HCT116 (cell line): ENCODE results near the gene SCGB1D2. TPM values are rescaled to one million over a fixed set of nuclear protein-coding genes. Genes with fewer than 3 reads are reported as not detected.

Source experiments
- ATAC-seq: fragments of 200-7000 bp; cut with Tn5 transposase; 2 replicates; pipeline ENCODE4 v1.9.1; 2020; ENCODE audit warnings: mild to moderate bottlenecking, moderate library complexity
- BruUV-seq: library from RNA; stranded (reverse); fragments of 400-500 nt; replicated peaks from 2 replicates; lab custom pipeline; 2021; lab: Mats Ljungman, UMichigan
- CTCF ChIA-PET: fragments of 300-600 bp; sonication (Branson Sonifier 250); formaldehyde crosslinking; loops from one replicate; lab custom pipeline; 2021; ENCODE audit warnings: antibody characterized with exemption; lab: Charles Lee
- POLR2A ChIA-PET: fragments of 300-600, 350-600 bp; sonication (Branson Sonifier 250); formaldehyde crosslinking; loops from one replicate; lab custom pipeline; 2021; ENCODE audit warnings: antibody characterized with exemption; lab: Charles Lee
- RAD21 ChIA-PET, 2 experiments: fragments of 300-600 bp; sonication (Branson Sonifier 250); formaldehyde crosslinking; loops; one replicate each; lab custom pipeline; 2023; ENCODE audit warnings: low total read pairs in 2 of 2; ENCODE audit not compliant: uncharacterized antibody in 2 of 2, unreplicated experiment in 2 of 2, low non-redundant PET in 1 of 2; lab: Charles Lee
- DNase-seq: peaks from one replicate; pipeline ENCODE4 v3.0.0-alpha.2; 2010; ENCODE audit warnings: low read depth, low spot score
- H2AFZ ChIP-seq: fragments of 200-600 bp; shearing (Covaris generic), sonication (generic); 2 replicates; pipeline ENCODE4 v1.6.1; 2017; ENCODE audit warnings: low read depth, mixed run types, mixed read lengths, antibody characterized with exemption, low read length; ENCODE audit not compliant: poor library complexity, severe bottlenecking
- H3K27ac ChIP-seq: 2 replicates; pipeline ENCODE4 v1.5.1; 2012; ENCODE audit warnings: low read depth, low read length
- H3K27me3 ChIP-seq: fragments of 200-600 bp; sonication (generic); 2 replicates; pipeline ENCODE4 v1.6.1; 2016; ENCODE audit warnings: mixed run types, low read length, mixed read lengths; ENCODE audit not compliant: insufficient read depth
- H3K36me3 ChIP-seq, 2 experiments: fragments of 200-500 bp in 1 of 2; fragments of 200-600 bp in 1 of 2; sonication (Bioruptor generic) in 1 of 2; sonication (generic) in 1 of 2; 2 replicates each; pipeline versions ENCODE4 v1.5.1 to v1.6.1; 2014 to 2016; ENCODE audit warnings: low read length in 2 of 2, inconsistent platforms in 1 of 2, mixed read lengths in 1 of 2, mixed run types in 1 of 2; ENCODE audit not compliant: insufficient read depth in 2 of 2, control insufficient read depth in 1 of 2
- H3K4me1 ChIP-seq, 2 experiments: fragments of 200-600 bp in 1 of 2; sonication (generic) in 1 of 2; 2 replicates each; pipeline versions ENCODE4 v1.5.1 to v1.6.1; 2012 to 2017; ENCODE audit warnings: low read length in 2 of 2, inconsistent platforms in 1 of 2, mild to moderate bottlenecking in 1 of 2, mixed read lengths in 1 of 2, mixed run types in 1 of 2, moderate library complexity in 1 of 2; ENCODE audit not compliant: insufficient read depth in 2 of 2, control insufficient read depth in 1 of 2
- H3K4me2 ChIP-seq: fragments of 200-600 bp; sonication (generic); 2 replicates; pipeline ENCODE4 v1.6.1; 2017; ENCODE audit warnings: mixed run types, low read length, mixed read lengths
- H3K4me3 ChIP-seq, 2 experiments: fragments of 200-600 bp in 1 of 2; sonication (generic) in 1 of 2; replicated peaks in 1 of 2; 2 replicates each; pipeline ENCODE4 v1.5.1; 2011 to 2016; ENCODE audit warnings: low read length in 2 of 2, control low read depth in 1 of 2, low read depth in 1 of 2, mild to moderate bottlenecking in 1 of 2, mixed read lengths in 1 of 2, mixed run types in 1 of 2
- H3K79me2 ChIP-seq: fragments of 200-600 bp; sonication (generic); 2 replicates; pipeline ENCODE4 v1.6.1; 2017; ENCODE audit warnings: mild to moderate bottlenecking, mixed run types, low read length, moderate library complexity, mixed read lengths; ENCODE audit not compliant: insufficient read depth
- H3K9ac ChIP-seq: fragments of 200-600 bp; sonication (generic); 2 replicates; pipeline ENCODE4 v1.6.1; 2016; ENCODE audit warnings: low read length, mixed read lengths
- H3K9me2 ChIP-seq: fragments of 200-600 bp; sonication (generic), shearing (Covaris generic); 2 replicates; pipeline ENCODE4 v1.6.1; 2017; ENCODE audit warnings: mixed run types, mild to moderate bottlenecking, moderate library complexity; ENCODE audit not compliant: insufficient read depth
- H3K9me3 ChIP-seq, 2 experiments: fragments of 200-500 bp in 1 of 2; fragments of 200-600 bp in 1 of 2; sonication (Bioruptor generic) in 1 of 2; sonication (generic) in 1 of 2; 2 replicates each; pipeline ENCODE4 v1.6.1; 2014 to 2017; ENCODE audit warnings: low read length in 2 of 2, mixed read lengths in 2 of 2, inconsistent platforms in 1 of 2, low read depth in 1 of 2, mild to moderate bottlenecking in 1 of 2, mixed run types in 1 of 2, moderate library complexity in 1 of 2; ENCODE audit not compliant: control insufficient read depth in 1 of 2, insufficient read depth in 1 of 2
- H4K20me1 ChIP-seq: fragments of 200-600 bp; sonication (generic), shearing (Covaris generic); 2 replicates; pipeline ENCODE4 v1.6.1; 2017; ENCODE audit warnings: mixed run types, mild to moderate bottlenecking, moderate library complexity; ENCODE audit not compliant: insufficient read depth
- CEBPB ChIP-seq: IDR thresholded peaks from 2 replicates; pipeline ENCODE4 v1.6.1; 2012; ENCODE audit warnings: low read depth
- EGR1 ChIP-seq: IDR thresholded peaks from 2 replicates; pipeline ENCODE4 v1.6.1; 2012; ENCODE audit warnings: low read depth
- JUND ChIP-seq: IDR thresholded peaks from 2 replicates; pipeline ENCODE4 v1.6.1; 2012
- POLR2A ChIP-seq: IDR thresholded peaks from 2 replicates; pipeline ENCODE4 v1.7.0; 2011; ENCODE audit warnings: borderline replicate concordance; ENCODE audit not compliant: insufficient read depth, insufficient read length; ENCODE audit errors: extremely low read depth
- RAD21 ChIP-seq: IDR thresholded peaks from 2 replicates; pipeline ENCODE4 v1.6.1; 2012; ENCODE audit warnings: low read depth, mild to moderate bottlenecking
- TCF7L2 ChIP-seq: IDR thresholded peaks from 2 replicates; pipeline ENCODE4 v1.7.0; 2011; ENCODE audit warnings: borderline replicate concordance, inconsistent platforms; ENCODE audit not compliant: insufficient read depth, insufficient read length; ENCODE audit errors: extremely low read depth
- YY1 ChIP-seq: IDR thresholded peaks from 2 replicates; pipeline ENCODE4 v1.6.1; 2011; ENCODE audit warnings: low read length, low read depth, moderate library complexity, mild to moderate bottlenecking; ENCODE audit not compliant: insufficient replicate concordance; ENCODE audit errors: extremely low read depth
- intact Hi-C: fragments of 100-400 bp; cut with micrococcal nuclease; formaldehyde crosslinking; loops from 2 replicates; pipeline ENCODE4 v1.10.0; 2022
- total RNA-seq: library from RNA; stranded (reverse); gene quantifications from one replicate; pipeline ENCODE4 v1.2.1, GENCODE V29; 2021; ENCODE audit not compliant: unreplicated experiment
- TF ChIP-seq, protein P1 (sequence below), 3 experiments: fragments of 200-600 bp in 1 of 3; sonication (generic) in 1 of 3; IDR thresholded peaks in 2 of 3; conservative IDR thresholded peaks in 1 of 3; 2 replicates each; pipeline ENCODE4 v1.5.1; 2012 to 2017; ENCODE audit warnings: low read depth in 2 of 3, low read length in 2 of 3, antibody characterized with exemption in 1 of 3, borderline replicate concordance in 1 of 3, control low read depth in 1 of 3, mild to moderate bottlenecking in 1 of 3, mixed read lengths in 1 of 3, mixed run types in 1 of 3, moderate library complexity in 1 of 3; ENCODE audit not compliant: insufficient read depth in 1 of 3

SCGB1D2 gene
- total RNA-seq, 1 experiment from 2014 or later: not detected

- CTCF ChIA-PET: no interaction called here
- intact Hi-C loops: no loop called here
Measured at GRCh38 chr11:62267576-62267975, 25.5 kb downstream of the SCGB1D2 start.

DNA sequence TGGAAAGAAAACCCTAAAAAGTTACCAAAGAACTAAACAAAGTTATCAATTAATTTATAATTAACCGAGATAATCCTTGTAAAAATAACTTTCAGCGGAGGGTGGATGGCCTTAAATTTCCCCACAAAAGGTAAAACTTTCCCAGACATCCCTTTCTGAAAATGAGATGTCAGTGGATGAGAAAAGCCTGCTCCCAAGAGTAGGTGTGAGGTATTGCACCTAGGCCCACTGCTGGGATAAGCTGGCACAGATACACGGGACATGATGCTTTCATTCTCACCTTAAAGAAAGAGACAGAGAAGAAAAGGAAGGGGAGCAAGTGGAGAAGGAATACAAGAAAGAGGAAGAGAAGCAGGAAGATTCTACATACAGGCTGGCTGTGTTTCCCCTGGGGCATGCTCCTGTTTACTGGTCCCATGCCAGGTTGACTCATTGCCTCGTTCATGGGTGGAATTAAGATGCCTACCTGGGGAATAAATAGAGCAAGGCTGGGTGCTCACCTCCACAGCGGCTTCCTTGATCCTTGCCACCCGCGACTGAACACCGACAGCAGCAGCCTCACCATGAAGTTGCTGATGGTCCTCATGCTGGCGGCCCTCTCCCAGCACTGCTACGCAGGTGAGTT lies 27.7 kb downstream of the SCGB1D2 start, which contains the start of gene SCGB2A2:
SCGB2A2 (plus strand) TSS at position 505 of the 625 bp plus-strand sequence; CDS start at position 564, 59 bp downstream.
- Histone ChIP-seq H3K9me3 (no peaks in the 10 kb centered on the region), H4K20me1 (no peaks in the 10 kb centered on the region), H3K4me3 (no peak within 1 kb of the TSS), H3K4me2 (no peak within 1 kb of the TSS; the same call in 1 of the 2 replicates), H3K27ac (no peak within 1 kb of the TSS), H3K36me3 (no peaks in the 10 kb centered on the region), H3K4me1 (peaks cover 0 to 5% of the 10 kb centered on the region in 2 experiments; a peak in 1 of 4 replicates), H3K9me2 (no peaks in the 10 kb centered on the region), H3K9ac (no peak within 1 kb of the TSS), H3K27me3 (0 out of 2 replicates have a peak, but pooled peaks cover 6% of the 10 kb centered on the region), H3K79me2 (no peaks in the 10 kb centered on the region), H2AFZ (no peak within 1 kb of the TSS)
- DNase-seq (peak; percentile 8), ATAC-seq (peak; percentile 82)
- intact Hi-C loops: no loop called here
- TF ChIP-seq RAD21 (peak; percentile 47), JUND (no peak)
- TF ChIP-seq, protein P1, sequence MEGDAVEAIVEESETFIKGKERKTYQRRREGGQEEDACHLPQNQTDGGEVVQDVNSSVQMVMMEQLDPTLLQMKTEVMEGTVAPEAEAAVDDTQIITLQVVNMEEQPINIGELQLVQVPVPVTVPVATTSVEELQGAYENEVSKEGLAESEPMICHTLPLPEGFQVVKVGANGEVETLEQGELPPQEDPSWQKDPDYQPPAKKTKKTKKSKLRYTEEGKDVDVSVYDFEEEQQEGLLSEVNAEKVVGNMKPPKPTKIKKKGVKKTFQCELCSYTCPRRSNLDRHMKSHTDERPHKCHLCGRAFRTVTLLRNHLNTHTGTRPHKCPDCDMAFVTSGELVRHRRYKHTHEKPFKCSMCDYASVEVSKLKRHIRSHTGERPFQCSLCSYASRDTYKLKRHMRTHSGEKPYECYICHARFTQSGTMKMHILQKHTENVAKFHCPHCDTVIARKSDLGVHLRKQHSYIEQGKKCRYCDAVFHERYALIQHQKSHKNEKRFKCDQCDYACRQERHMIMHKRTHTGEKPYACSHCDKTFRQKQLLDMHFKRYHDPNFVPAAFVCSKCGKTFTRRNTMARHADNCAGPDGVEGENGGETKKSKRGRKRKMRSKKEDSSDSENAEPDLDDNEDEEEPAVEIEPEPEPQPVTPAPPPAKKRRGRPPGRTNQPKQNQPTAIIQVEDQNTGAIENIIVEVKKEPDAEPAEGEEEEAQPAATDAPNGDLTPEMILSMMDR (IDR thresholded peaks at IDR 0.05 in 2 of 3, conservative IDR thresholded peaks at IDR 0.05 in 1 of 3; ENCODE audit: borderline replicate concordance in 1 of 3, insufficient read depth in 1 of 3, low read depth in 2 of 3, low read length in 2 of 3): peak; percentile 24 to 62 (median 58); a peak in 5 of 6 replicates
- RAD21 ChIA-PET: no interaction called here
- POLR2A ChIA-PET: no interaction called here
- BruUV-seq: no TSS peak
- CTCF ChIA-PET: interaction anchor here (0.8 to 1.6 kb wide), 2 partner anchors 13 to 53 kb away, joined by 3 to 5 read pairs; no protein-coding TSS in a partner anchor

More at GRCh38 chr11:62267576-62267975, 25.5 kb downstream of the SCGB1D2 start:
- H3K4me1 ChIP-seq: peaks cover 0 to 5% of the 10 kb centered on the region in 2 experiments; a peak in 1 of 4 replicates
- H3K27ac ChIP-seq: no peak overlapping the region
- H3K4me2 ChIP-seq: no peak overlapping the region
- no peak overlapping the region for H3K4me3 ChIP-seq
- RAD21 ChIA-PET: no interaction called here
- H2AFZ ChIP-seq: no peak overlapping the region
- H3K9me2 ChIP-seq: no peaks in the 10 kb centered on the region
- H3K36me3 ChIP-seq: no peaks in the 10 kb centered on the region
- ATAC-seq (no peak), DNase-seq (no peak)
- H4K20me1 ChIP-seq: no peaks in the 10 kb centered on the region
- BruUV-seq: no TSS peak
- H3K9ac ChIP-seq: no peak overlapping the region
- H3K9me3 ChIP-seq: no peaks in the 10 kb centered on the region
- POLR2A ChIA-PET: no interaction called here
- 0 out of 2 replicates have a peak, but pooled peaks cover 6% of the 10 kb centered on the region for H3K27me3 ChIP-seq
- no peaks in the 10 kb centered on the region for H3K79me2 ChIP-seq
- TF ChIP-seq EGR1 (no peak), TCF7L2 (no peak), POLR2A (no peak), CEBPB (no peak), YY1 (no peak)
- TF ChIP-seq, all 23 proteins: peak for 0
